Measurements from ENCODE around the gene ULK4.

DNA sequence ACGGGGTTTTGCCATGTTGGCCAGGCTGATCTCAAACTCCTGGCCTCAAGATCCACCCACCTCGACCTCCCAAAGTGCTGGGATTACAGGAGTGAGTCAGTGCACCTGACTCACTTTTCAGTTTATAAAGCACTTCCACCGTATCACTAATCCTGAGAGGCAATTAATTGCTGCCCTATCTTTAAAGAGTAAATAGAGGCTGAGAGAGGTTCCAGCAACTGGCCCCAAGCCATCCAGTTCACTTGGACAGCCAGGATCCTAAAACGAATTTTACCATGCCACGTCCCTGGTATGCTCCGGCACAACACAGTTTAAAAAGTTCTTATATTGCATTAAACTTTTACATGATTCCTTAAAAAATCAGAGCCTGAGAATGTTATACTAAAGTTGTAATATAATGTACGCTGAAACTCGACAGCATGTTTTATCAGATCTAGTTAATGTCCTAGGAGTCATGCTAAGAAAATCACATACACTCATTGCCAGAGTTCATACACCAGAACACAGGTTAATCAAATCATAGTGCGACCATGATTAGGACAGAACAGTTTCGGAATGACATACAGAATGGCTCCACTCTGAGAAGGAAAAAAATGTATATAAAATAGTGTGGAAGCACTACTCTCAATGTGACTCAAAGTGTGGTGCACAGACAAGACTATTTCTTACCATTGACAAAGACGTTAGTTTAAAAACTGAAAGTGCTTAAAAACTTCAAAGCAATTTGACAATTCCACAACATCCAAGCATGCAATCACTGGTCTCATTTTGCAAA is 125.4 kb downstream of the ULK4 start:
- TF ChIP-seq CTCF (IDR thresholded peaks at IDR 0.05; ENCODE audit: borderline replicate concordance, extremely low read depth, low read length, poor library complexity, severe bottlenecking) (no peak), EZH2 (IDR thresholded peaks at IDR 0.05; ENCODE audit: borderline replicate concordance, low read depth, low read length, severe bottlenecking) (no peak)

All from DND-41 (cell line).